ENCODE measurements around the gene IRF8. TPM values are rescaled to one million over a fixed set of nuclear protein-coding genes. Genes with fewer than 3 reads are reported as not detected.

The IRF8 gene
- total RNA-seq, 1 donor from 2014 or later, result 20.0 TPM

DNA sequence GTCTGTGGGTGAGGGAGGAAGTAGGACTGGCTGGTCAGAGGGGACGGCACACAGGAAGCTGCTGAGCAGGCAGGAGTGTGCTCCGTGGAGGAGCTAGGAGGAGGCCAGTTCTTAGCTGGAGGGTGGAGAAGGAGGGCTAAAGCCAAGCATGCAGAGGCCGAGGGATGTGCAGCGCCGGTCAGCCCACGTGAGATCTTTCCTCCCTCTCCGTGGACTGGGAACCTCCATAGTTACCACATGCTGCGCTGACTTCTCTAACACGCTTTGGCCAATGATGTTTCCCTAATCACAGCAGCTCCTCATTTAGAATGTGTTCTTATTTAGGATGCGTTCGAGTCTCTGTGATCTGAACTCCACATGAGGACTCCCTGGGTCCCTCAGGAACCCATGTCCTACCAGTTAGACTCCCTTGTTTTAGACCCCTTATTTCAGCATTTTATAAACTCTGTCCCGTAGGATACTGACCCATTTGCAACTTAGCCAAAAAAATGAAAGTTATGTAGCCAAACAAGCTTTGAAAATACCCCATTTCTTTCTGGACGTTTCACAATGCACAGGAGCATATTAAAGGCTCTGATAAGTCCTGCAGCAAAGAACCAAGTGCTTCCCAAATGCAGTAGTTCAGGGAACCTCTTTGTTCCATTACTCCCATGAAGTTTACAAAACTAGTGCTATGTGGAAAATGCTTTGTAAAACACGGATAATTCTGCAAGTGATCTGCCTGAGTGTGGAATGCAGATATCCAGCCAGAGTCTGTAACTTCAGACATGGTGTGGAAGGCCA, 51.4 kb downstream of the IRF8 start:
- TF ChIP-seq, protein P1, sequence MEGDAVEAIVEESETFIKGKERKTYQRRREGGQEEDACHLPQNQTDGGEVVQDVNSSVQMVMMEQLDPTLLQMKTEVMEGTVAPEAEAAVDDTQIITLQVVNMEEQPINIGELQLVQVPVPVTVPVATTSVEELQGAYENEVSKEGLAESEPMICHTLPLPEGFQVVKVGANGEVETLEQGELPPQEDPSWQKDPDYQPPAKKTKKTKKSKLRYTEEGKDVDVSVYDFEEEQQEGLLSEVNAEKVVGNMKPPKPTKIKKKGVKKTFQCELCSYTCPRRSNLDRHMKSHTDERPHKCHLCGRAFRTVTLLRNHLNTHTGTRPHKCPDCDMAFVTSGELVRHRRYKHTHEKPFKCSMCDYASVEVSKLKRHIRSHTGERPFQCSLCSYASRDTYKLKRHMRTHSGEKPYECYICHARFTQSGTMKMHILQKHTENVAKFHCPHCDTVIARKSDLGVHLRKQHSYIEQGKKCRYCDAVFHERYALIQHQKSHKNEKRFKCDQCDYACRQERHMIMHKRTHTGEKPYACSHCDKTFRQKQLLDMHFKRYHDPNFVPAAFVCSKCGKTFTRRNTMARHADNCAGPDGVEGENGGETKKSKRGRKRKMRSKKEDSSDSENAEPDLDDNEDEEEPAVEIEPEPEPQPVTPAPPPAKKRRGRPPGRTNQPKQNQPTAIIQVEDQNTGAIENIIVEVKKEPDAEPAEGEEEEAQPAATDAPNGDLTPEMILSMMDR (IDR thresholded peaks at IDR 0.05), result no peak
- no peaks in the 10 kb centered on the region for H3K27me3 ChIP-seq
- intact Hi-C loops (cut with DNase I), result no loop called here
- H3K27ac ChIP-seq, result no peak overlapping the region
- H3K4me1 ChIP-seq, result no peaks in the 10 kb centered on the region
- H3K9me3 ChIP-seq, result no peaks in the 10 kb centered on the region
- no peaks in the 10 kb centered on the region for H3K36me3 ChIP-seq
- H3K4me3 ChIP-seq, result no peak overlapping the region
- no peak for DNase-seq (ENCODE audit: low spot score in 2 of 2)

DNA sequence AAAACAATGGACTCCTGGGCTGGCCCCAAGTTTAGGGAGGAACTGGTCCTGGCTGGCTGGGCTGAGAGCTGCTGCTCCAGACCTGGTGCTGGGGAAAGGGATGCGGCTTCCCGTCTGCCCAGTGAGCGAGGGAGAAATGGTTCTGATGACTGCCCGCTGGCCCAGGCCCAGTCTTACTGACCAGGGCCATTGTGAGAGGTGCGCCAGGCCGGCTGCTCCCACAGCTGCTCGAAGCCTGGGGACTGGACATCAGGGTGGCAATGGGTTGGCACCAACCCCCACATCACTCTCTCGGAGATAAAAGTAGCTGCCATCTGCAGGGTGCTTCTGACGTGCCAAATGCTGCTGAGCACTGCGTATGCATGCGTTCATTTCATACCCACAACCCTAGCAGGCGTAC, 53.2 kb downstream of the IRF8 start:
- Histone ChIP-seq H3K9me3 (no peaks in the 10 kb centered on the region), H3K4me3 (no peak overlapping the region), H3K4me1 (no peaks in the 10 kb centered on the region), H3K27me3 (no peaks in the 10 kb centered on the region), H3K36me3 (no peaks in the 10 kb centered on the region), H3K27ac (no peak overlapping the region)
- TF ChIP-seq, protein P1 (IDR thresholded peaks at IDR 0.05), result no peak
- intact Hi-C loops (cut with DNase I), result no loop called here
- DNase-seq (ENCODE audit: low spot score in 2 of 2), result no peak

DNA sequence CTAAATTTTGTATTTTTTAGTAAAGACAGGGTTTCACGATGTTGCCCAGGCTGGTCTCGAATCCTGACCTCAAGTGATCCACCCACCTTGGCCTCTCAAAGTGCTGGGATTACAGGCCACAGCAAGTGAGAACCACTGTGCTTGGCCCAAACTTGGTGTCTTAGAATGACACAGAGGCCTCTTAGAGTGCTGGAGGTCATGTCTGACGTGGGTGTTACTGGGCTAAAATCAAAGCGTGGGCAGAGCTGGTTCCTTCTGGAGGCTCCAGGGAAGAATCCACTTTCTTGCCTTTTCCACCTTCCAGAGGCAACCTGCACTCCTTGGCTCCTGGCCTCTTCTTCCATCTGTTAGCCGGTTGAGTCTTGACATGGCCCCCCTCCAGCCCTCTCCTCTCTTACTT, 53.8 kb downstream of the IRF8 start:
- H3K4me1 ChIP-seq, result no peaks in the 10 kb centered on the region
- DNase-seq (ENCODE audit: low spot score in 2 of 2), result no peak
- H3K9me3 ChIP-seq, result no peaks in the 10 kb centered on the region
- H3K27me3 ChIP-seq, result no peaks in the 10 kb centered on the region
- intact Hi-C loops (cut with DNase I), result no loop called here
- H3K27ac ChIP-seq, result no peak overlapping the region
- TF ChIP-seq, protein P1 (IDR thresholded peaks at IDR 0.05), result no peak
- H3K4me3 ChIP-seq, result no peak overlapping the region
- no peaks in the 10 kb centered on the region for H3K36me3 ChIP-seq

DNA sequence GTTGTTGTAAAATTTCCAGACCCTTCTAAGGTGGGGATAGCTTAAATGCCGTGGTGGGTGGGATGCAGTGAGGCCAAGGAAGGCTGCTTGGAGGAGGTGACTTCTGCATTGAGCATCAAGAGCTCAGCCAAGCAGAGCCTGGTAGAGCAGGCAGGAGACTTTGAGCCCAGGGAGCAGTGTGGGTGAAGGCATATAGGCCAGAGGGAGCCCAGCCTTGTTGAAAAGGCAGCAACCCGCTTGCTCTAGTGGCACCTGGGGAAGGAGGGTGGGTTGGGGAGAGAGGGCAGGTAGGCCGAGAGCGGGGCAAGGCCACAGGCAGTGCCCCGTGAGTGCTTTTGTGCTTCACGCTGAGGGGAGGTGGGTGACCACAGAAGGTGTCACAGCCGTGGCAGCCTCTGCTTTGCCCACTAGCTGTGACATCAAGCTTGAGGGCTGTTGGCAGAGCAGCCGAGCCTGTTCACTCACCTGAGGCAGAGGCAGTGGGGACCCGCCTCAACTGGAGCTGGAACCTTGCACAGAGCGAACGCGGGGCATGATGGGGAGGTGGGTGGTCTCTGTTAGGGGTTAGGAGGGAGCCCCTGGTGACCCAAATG, 56.1 kb downstream of the IRF8 start:
- Histone ChIP-seq H3K4me3 (no peak overlapping the region), H3K27ac (no peak overlapping the region), H3K9me3 (no peaks in the 10 kb centered on the region), H3K36me3 (no peaks in the 10 kb centered on the region), H3K4me1 (no peaks in the 10 kb centered on the region), H3K27me3 (no peaks in the 10 kb centered on the region)
- intact Hi-C loops (cut with DNase I), result no loop called here
- DNase-seq (ENCODE audit: low spot score in 2 of 2), result no peak
- TF ChIP-seq, protein P1 (IDR thresholded peaks at IDR 0.05), result no peak

DNA sequence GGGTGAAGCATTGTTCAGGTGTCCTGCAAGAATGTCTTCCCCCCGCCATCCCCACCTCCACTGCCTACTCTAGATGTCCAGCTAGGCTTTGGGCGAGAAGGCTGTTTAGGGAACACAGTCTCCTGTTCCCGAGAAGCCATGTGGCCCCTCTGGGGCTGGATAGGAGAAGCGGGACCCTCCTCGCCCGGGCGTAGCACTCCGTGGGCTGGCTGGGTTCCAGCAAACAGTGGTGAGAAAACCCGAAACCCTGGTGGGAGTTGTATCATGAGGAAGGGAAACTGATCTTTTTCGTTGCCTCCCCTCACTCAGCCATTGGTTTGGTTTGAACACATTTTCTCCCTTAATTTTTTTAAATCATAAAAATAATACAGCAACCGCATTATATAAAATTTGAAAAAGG, 56.6 kb downstream of the IRF8 start:
- H3K9me3 ChIP-seq, result no peaks in the 10 kb centered on the region
- no peak overlapping the region for H3K4me3 ChIP-seq
- no peak for DNase-seq (ENCODE audit: low spot score in 2 of 2)
- H3K36me3 ChIP-seq, result no peaks in the 10 kb centered on the region
- H3K4me1 ChIP-seq, result no peaks in the 10 kb centered on the region
- TF ChIP-seq, protein P1 (IDR thresholded peaks at IDR 0.05), result no peak
- H3K27ac ChIP-seq, result no peak overlapping the region
- intact Hi-C loops (cut with DNase I), result no loop called here
- H3K27me3 ChIP-seq, result no peaks in the 10 kb centered on the region
